ENCODE measurements around the gene PARP1. TPM values are rescaled to one million over a fixed set of nuclear protein-coding genes. Genes with fewer than 3 reads are reported as not detected.

The PARP1 gene
- total RNA-seq, 1 experiment from 2014 or later: 235 TPM

GRCh38 chr1:226381226-226381998 lies 26.5 kb downstream of the PARP1 start:
- H3K4me1 Mint-ChIP-seq (ENCODE audit: insufficient read depth, unreplicated experiment): no peaks in the 10 kb centered on the region
- ChIA-PET POLR2A (interaction anchor here (1.4 kb wide), 1 partner anchor 9 kb away, joined by 3 read pairs; no protein-coding TSS in a partner anchor), CTCF (interaction anchor here (0.5 to 1.0 kb wide), 4 partner anchors 9 to 88 kb away, joined by 3 read pairs; no protein-coding TSS in a partner anchor)
- H3K4me3 Mint-ChIP-seq (ENCODE audit: unreplicated experiment): no peak overlapping the region
- no peaks in the 10 kb centered on the region for H3K27me3 Mint-ChIP-seq (ENCODE audit: insufficient read depth, unreplicated experiment)
- intact Hi-C loops (cut with micrococcal nuclease): no loop called here
- no peak for TF ChIP-seq CTCF (IDR thresholded peaks at IDR 0.05; ENCODE audit: unreplicated experiment)
- H3K36me3 Mint-ChIP-seq (ENCODE audit: insufficient read depth, unreplicated experiment): peaks cover 98% of the 10 kb centered on the region
- H3K27ac Mint-ChIP-seq (ENCODE audit: low read depth, unreplicated experiment): no peak overlapping the region
- DNase-seq (ENCODE audit: unreplicated experiment): no peak
- BruUV-seq (replicated peaks): no TSS peak
- no peaks in the 10 kb centered on the region for H3K9me3 Mint-ChIP-seq (ENCODE audit: unreplicated experiment)

GRCh38 chr1:226378071-226378470 lies 29.8 kb downstream of the PARP1 start:
- no peaks in the 10 kb centered on the region for H3K9me3 Mint-ChIP-seq (ENCODE audit: unreplicated experiment)
- H3K27me3 Mint-ChIP-seq (ENCODE audit: insufficient read depth, unreplicated experiment): no peaks in the 10 kb centered on the region
- no peak overlapping the region for H3K27ac Mint-ChIP-seq (ENCODE audit: low read depth, unreplicated experiment)
- H3K4me3 Mint-ChIP-seq (ENCODE audit: unreplicated experiment): no peak overlapping the region
- CTCF ChIA-PET: interaction anchor here (0.9 to 2.1 kb wide), 3 partner anchors 16 to 253 kb away, joined by 3 to 7 read pairs (median 4); no protein-coding TSS in a partner anchor
- no peak for TF ChIP-seq CTCF (IDR thresholded peaks at IDR 0.05; ENCODE audit: unreplicated experiment)
- BruUV-seq (replicated peaks): no TSS peak
- H3K4me1 Mint-ChIP-seq (ENCODE audit: insufficient read depth, unreplicated experiment): no peaks in the 10 kb centered on the region
- POLR2A ChIA-PET: interaction anchor here (0.6 kb wide), 1 partner anchor 223 kb away, joined by 3 read pairs; no protein-coding TSS in a partner anchor
- no peak for DNase-seq (ENCODE audit: unreplicated experiment)
- peaks cover 98% of the 10 kb centered on the region for H3K36me3 Mint-ChIP-seq (ENCODE audit: insufficient read depth, unreplicated experiment)
- intact Hi-C loops (cut with micrococcal nuclease): no loop called here

GRCh38 chr1:226376300-226376699 lies 31.6 kb downstream of the PARP1 start:
- H3K4me3 Mint-ChIP-seq (ENCODE audit: unreplicated experiment): no peak overlapping the region
- BruUV-seq (replicated peaks): no TSS peak

More at GRCh38 chr1:226376300-226376699, 31.6 kb downstream of the PARP1 start:
- Mint-ChIP-seq H3K27ac (ENCODE audit: low read depth, unreplicated experiment) (no peak overlapping the region), H3K4me1 (ENCODE audit: insufficient read depth, unreplicated experiment) (no peaks in the 10 kb centered on the region), H3K9me3 (ENCODE audit: unreplicated experiment) (no peaks in the 10 kb centered on the region), H3K27me3 (ENCODE audit: insufficient read depth, unreplicated experiment) (no peaks in the 10 kb centered on the region), H3K36me3 (ENCODE audit: insufficient read depth, unreplicated experiment) (peaks cover 100% of the 10 kb centered on the region)
- no peak for DNase-seq (ENCODE audit: unreplicated experiment)
- POLR2A ChIA-PET: no interaction called here
- CTCF ChIA-PET: interaction anchor here (1.0 to 2.1 kb wide), 3 partner anchors 14 to 251 kb away, joined by 4 to 7 read pairs (median 4); partner anchors contain the start of gene PARP1
- no peak for TF ChIP-seq CTCF (IDR thresholded peaks at IDR 0.05; ENCODE audit: unreplicated experiment)
- intact Hi-C loops (cut with micrococcal nuclease): no loop called here

Measured in MCF 10A (cell line).